Mesenchymal stem cell (in vitro differentiated cells and primary cell): ENCODE data around the gene VARS2.

Experiments used
- DNase-seq: peaks from one replicate; pipeline ENCODE4 v3.0.0-alpha.2; 2013
- H2AFZ ChIP-seq: one replicate; pipeline ENCODE4 v1.6.1; 2013; ENCODE audit warnings: low read depth, mild to moderate bottlenecking, control low read depth, inconsistent platforms, low read length, moderate library complexity
- H2AK5ac ChIP-seq: 2 replicates; pipeline ENCODE4 v1.6.1; 2013; ENCODE audit warnings: low read length, moderate library complexity, mild to moderate bottlenecking, inconsistent platforms; ENCODE audit not compliant: severe bottlenecking
- H2BK120ac ChIP-seq: one replicate; pipeline ENCODE4 v1.6.1; 2013; ENCODE audit warnings: low read depth, mild to moderate bottlenecking, inconsistent platforms, low read length, moderate library complexity
- H2BK12ac ChIP-seq, 2 experiments: one replicate each; pipeline ENCODE4 v1.6.1; 2013; ENCODE audit warnings: inconsistent platforms in 2 of 2, low read length in 2 of 2, mild to moderate bottlenecking in 2 of 2, moderate library complexity in 2 of 2, control low read depth in 1 of 2
- H2BK15ac ChIP-seq: one replicate; pipeline ENCODE4 v1.6.1; 2013; ENCODE audit warnings: mild to moderate bottlenecking, low read depth, inconsistent platforms; ENCODE audit not compliant: poor library complexity, severe bottlenecking
- H2BK5ac ChIP-seq: 2 replicates; pipeline ENCODE4 v1.6.1; 2013; ENCODE audit warnings: low read depth, mild to moderate bottlenecking, low read length, control low read depth, inconsistent platforms; ENCODE audit not compliant: poor library complexity, severe bottlenecking
- H3K14ac ChIP-seq, 2 experiments: one replicate each; pipeline ENCODE4 v1.6.1; 2013; ENCODE audit warnings: inconsistent platforms in 2 of 2, low read length in 2 of 2, control low read depth in 1 of 2, mild to moderate bottlenecking in 1 of 2, moderate library complexity in 1 of 2
- H3K18ac ChIP-seq, 2 experiments: one replicate each; pipeline ENCODE4 v1.6.1; 2013; ENCODE audit warnings: inconsistent platforms in 2 of 2, low read length in 2 of 2, control low read depth in 1 of 2, low read depth in 1 of 2, mild to moderate bottlenecking in 1 of 2
- H3K23ac ChIP-seq, 2 experiments: one replicate each; pipeline ENCODE4 v1.6.1; 2013; ENCODE audit warnings: inconsistent platforms in 2 of 2, low read length in 2 of 2, mild to moderate bottlenecking in 2 of 2, moderate library complexity in 2 of 2, control low read depth in 1 of 2
- H3K27ac ChIP-seq: 2 replicates; pipeline ENCODE4 v1.5.1; 2013; ENCODE audit warnings: mild to moderate bottlenecking, moderate library complexity, low read length, control low read depth, inconsistent platforms; ENCODE audit not compliant: poor library complexity, severe bottlenecking
- H3K27me3 ChIP-seq, 2 experiments: 2 replicates each; pipeline versions ENCODE4 v1.6.1 to v1.7.0; 2013; ENCODE audit warnings: low read length in 2 of 2, mild to moderate bottlenecking in 2 of 2, moderate library complexity in 2 of 2, control low read depth in 1 of 2, inconsistent platforms in 1 of 2; ENCODE audit not compliant: control insufficient read depth in 1 of 2, insufficient read depth in 1 of 2
- H3K36me3 ChIP-seq, 2 experiments: 2 replicates each; pipeline versions ENCODE4 v1.6.1 to v1.7.0; 2013; ENCODE audit warnings: low read length in 2 of 2, control low read depth in 1 of 2, inconsistent platforms in 1 of 2, low read depth in 1 of 2, mild to moderate bottlenecking in 1 of 2; ENCODE audit not compliant: insufficient read depth in 2 of 2, control insufficient read depth in 1 of 2
- H3K4ac ChIP-seq, 2 experiments: one replicate each; pipeline ENCODE4 v1.6.1; 2013; ENCODE audit warnings: inconsistent platforms in 2 of 2, low read length in 2 of 2, mild to moderate bottlenecking in 2 of 2, moderate library complexity in 2 of 2, control low read depth in 1 of 2, low read depth in 1 of 2
- H3K4me1 ChIP-seq: 2 replicates; pipeline ENCODE4 v1.6.1; 2013; ENCODE audit warnings: low read depth, low read length, control low read depth; ENCODE audit not compliant: control insufficient read depth, insufficient read depth
- H3K4me2 ChIP-seq: 2 replicates; pipeline ENCODE4 v1.6.1; 2013; ENCODE audit warnings: low read length, mild to moderate bottlenecking, inconsistent platforms; ENCODE audit not compliant: poor library complexity, severe bottlenecking
- H3K4me3 ChIP-seq, 2 experiments: 2 replicates each; pipeline versions ENCODE4 v1.5.1 to v1.7.0; 2013; ENCODE audit warnings: low read length in 2 of 2, mild to moderate bottlenecking in 2 of 2, control low read depth in 1 of 2, low read depth in 1 of 2; ENCODE audit not compliant: insufficient read depth in 1 of 2
- H3K79me1 ChIP-seq: replicated peaks from 2 replicates; pipeline ENCODE4 v1.6.1; 2013; ENCODE audit warnings: mild to moderate bottlenecking, control low read depth, low read length, inconsistent platforms; ENCODE audit not compliant: poor library complexity, severe bottlenecking
- H3K9ac ChIP-seq: 2 replicates; pipeline ENCODE4 v1.7.0; 2013; ENCODE audit warnings: mild to moderate bottlenecking, low read length, moderate library complexity
- H3K9me3 ChIP-seq: 2 replicates; pipeline ENCODE4 v1.7.0; 2013; ENCODE audit warnings: mild to moderate bottlenecking, low read length; ENCODE audit not compliant: control insufficient read depth
- H4K8ac ChIP-seq: one replicate; pipeline ENCODE4 v1.6.1; 2013; ENCODE audit warnings: inconsistent platforms, mild to moderate bottlenecking, low read length, moderate library complexity
- H4K91ac ChIP-seq: one replicate; pipeline ENCODE4 v1.6.1; 2013; ENCODE audit warnings: mild to moderate bottlenecking, low read length, inconsistent platforms
- WGBS: methylation state at CpG from one replicate; pipeline ENCODE4 v1.1.7; 2013; ENCODE audit warnings: mixed read lengths; 5-methylcytosine and 5-hydroxymethylcytosine counted together

VARS2 gene

GRCh38 chr6:30895343-30895742 is 18.7 kb upstream of the VARS2 start:
- no peak overlapping the region for H2AFZ ChIP-seq
- 87% methylated on average over 10 of the region's 10 CpGs for WGBS
- H4K91ac ChIP-seq, result no peak overlapping the region
- no peak overlapping the region for H3K27ac ChIP-seq
- peaks cover 10% of the 10 kb centered on the region for H3K4me1 ChIP-seq
- peaks cover 48% of the 10 kb centered on the region for H3K79me1 ChIP-seq
- no peak overlapping the region for H3K18ac ChIP-seq
- peaks cover 52 to 95% of the 10 kb centered on the region in 2 experiments for H3K36me3 ChIP-seq
- no peak overlapping the region for H2BK120ac ChIP-seq
- no peaks in the 10 kb centered on the region for H3K27me3 ChIP-seq
- H2AK5ac ChIP-seq, result no peak overlapping the region
- no peak overlapping the region for H3K23ac ChIP-seq
- H3K9me3 ChIP-seq, result no peaks in the 10 kb centered on the region
- no peak overlapping the region for H3K4me2 ChIP-seq
- no peak overlapping the region for H3K4me3 ChIP-seq
- H3K9ac ChIP-seq, result no peak overlapping the region
- H3K4ac ChIP-seq, result no peak overlapping the region
- H2BK15ac ChIP-seq, result no peak overlapping the region
- H4K8ac ChIP-seq, result no peak overlapping the region
- H2BK12ac ChIP-seq, result no peak overlapping the region
- H3K14ac ChIP-seq, result no peak overlapping the region
- no peak overlapping the region for H2BK5ac ChIP-seq
- no peak for DNase-seq

- no peak overlapping the region for H2BK5ac ChIP-seq
- no peak overlapping the region for H2AFZ ChIP-seq
- no peak overlapping the region for H3K4me3 ChIP-seq
- H3K9ac ChIP-seq, result no peak overlapping the region
- no peak overlapping the region for H2BK15ac ChIP-seq
- H2BK12ac ChIP-seq, result no peak overlapping the region
- H2AK5ac ChIP-seq, result no peak overlapping the region
- DNase-seq, result no peak
- H3K79me1 ChIP-seq, result peaks cover 37% of the 10 kb centered on the region
- H3K23ac ChIP-seq, result no peak overlapping the region
- no peak overlapping the region for H3K4ac ChIP-seq
- no peak overlapping the region for H4K8ac ChIP-seq
- no peaks in the 10 kb centered on the region for H3K27me3 ChIP-seq
- no peak overlapping the region for H3K4me2 ChIP-seq
- no peak overlapping the region for H2BK120ac ChIP-seq
- H3K36me3 ChIP-seq, result peaks cover 52 to 84% of the 10 kb centered on the region in 2 experiments
- H4K91ac ChIP-seq, result no peak overlapping the region
- H3K9me3 ChIP-seq, result no peaks in the 10 kb centered on the region
- no peak overlapping the region for H3K27ac ChIP-seq
- peaks cover 1% of the 10 kb centered on the region for H3K4me1 ChIP-seq
- WGBS, result 92% methylated on average over 13 of the region's 13 CpGs
- H3K18ac ChIP-seq, result no peak overlapping the region
- no peak overlapping the region for H3K14ac ChIP-seq
Measured at GRCh38 chr6:30896541-30896940, 17.5 kb upstream of the VARS2 start.

GRCh38 chr6:30897882-30898281 is 16.2 kb upstream of the VARS2 start:
- no peaks in the 10 kb centered on the region for H3K27me3 ChIP-seq
- WGBS, result 97% methylated on average over 16 of the region's 16 CpGs
- no peak overlapping the region for H3K27ac ChIP-seq
- no peak overlapping the region for H3K4me3 ChIP-seq
- no peak overlapping the region for H3K23ac ChIP-seq
- H3K18ac ChIP-seq, result no peak overlapping the region
- no peak overlapping the region for H2BK120ac ChIP-seq
- H3K9me3 ChIP-seq, result no peaks in the 10 kb centered on the region
- H4K91ac ChIP-seq, result no peak overlapping the region
- H4K8ac ChIP-seq, result no peak overlapping the region
- no peak overlapping the region for H3K14ac ChIP-seq
- no peak for DNase-seq
- no peak overlapping the region for H2BK5ac ChIP-seq
- H2BK15ac ChIP-seq, result no peak overlapping the region
- peaks cover 24% of the 10 kb centered on the region for H3K79me1 ChIP-seq
- no peak overlapping the region for H3K4ac ChIP-seq
- peaks cover 1% of the 10 kb centered on the region for H3K4me1 ChIP-seq
- H3K9ac ChIP-seq, result no peak overlapping the region
- no peak overlapping the region for H2AK5ac ChIP-seq
- peaks cover 52 to 71% of the 10 kb centered on the region in 2 experiments for H3K36me3 ChIP-seq
- H2BK12ac ChIP-seq, result no peak overlapping the region
- no peak overlapping the region for H3K4me2 ChIP-seq
- no peak overlapping the region for H2AFZ ChIP-seq

GRCh38 chr6:30898750-30899360 is 15.2 kb upstream of the VARS2 start:
- no peak overlapping the region for H2BK5ac ChIP-seq
- H3K27me3 ChIP-seq, result no peaks in the 10 kb centered on the region
- H2AK5ac ChIP-seq, result no peak overlapping the region
- H3K27ac ChIP-seq, result no peak overlapping the region
- H2BK15ac ChIP-seq, result no peak overlapping the region
- no peak overlapping the region for H4K91ac ChIP-seq
- no peak overlapping the region for H2BK120ac ChIP-seq
- H4K8ac ChIP-seq, result no peak overlapping the region
- peaks cover 46 to 61% of the 10 kb centered on the region in 2 experiments for H3K36me3 ChIP-seq
- no peak overlapping the region for H3K23ac ChIP-seq
- no peak overlapping the region for H3K14ac ChIP-seq
- no peak for DNase-seq
- H3K9me3 ChIP-seq, result no peaks in the 10 kb centered on the region
- no peak overlapping the region for H3K18ac ChIP-seq
- peaks cover 1% of the 10 kb centered on the region for H3K4me1 ChIP-seq
- H2BK12ac ChIP-seq, result no peak overlapping the region
- no peak overlapping the region for H3K9ac ChIP-seq
- H3K4me3 ChIP-seq, result no peak overlapping the region
- 93% methylated on average over 21 of the region's 23 CpGs for WGBS
- peak overlapping the region in 1 of 2 experiments; percentile 24 for H3K4ac ChIP-seq
- peaks cover 15% of the 10 kb centered on the region for H3K79me1 ChIP-seq
- no peak overlapping the region for H2AFZ ChIP-seq
- H3K4me2 ChIP-seq, result no peak overlapping the region
